Liver (tissue), 3 donors: Measurements from ENCODE around the gene CAMK2B.

Experiments used
- ATF3 ChIP-seq: IDR thresholded peaks from 2 replicates; pipeline ENCODE4 v1.6.1; 2016; ENCODE audit warnings: antibody characterized with exemption
- CTCF ChIP-seq: fragments of 150-350 bp; IDR thresholded peaks from 2 replicates; pipeline ENCODE4 v1.5.1; 2017; ENCODE audit warnings: improper control_type of control experiment, low read depth, low read length; ENCODE audit not compliant: missing input control
- EGR1 ChIP-seq, 2 donors: IDR thresholded peaks; 2 replicates each; pipeline ENCODE4 v1.6.1; 2016 to 2018; ENCODE audit warnings: antibody characterized with exemption in 2 of 2, low read depth in 2 of 2
- FOXA1 ChIP-seq: IDR thresholded peaks from 2 replicates; pipeline ENCODE4 v1.6.1; 2016; ENCODE audit warnings: antibody characterized with exemption
- GABPA ChIP-seq, 2 donors: IDR thresholded peaks in 1 of 2; conservative IDR thresholded peaks in 1 of 2; 2 replicates each; pipeline ENCODE4 v1.6.1; 2016; ENCODE audit warnings: antibody characterized with exemption in 2 of 2, mild to moderate bottlenecking in 1 of 2, moderate library complexity in 1 of 2
- JUND ChIP-seq, 2 donors: IDR thresholded peaks; 2 replicates each; pipeline ENCODE4 v1.6.1; 2016; ENCODE audit warnings: antibody characterized with exemption in 2 of 2
- MAX ChIP-seq: IDR thresholded peaks from 2 replicates; pipeline ENCODE4 v1.6.1; 2016; ENCODE audit warnings: antibody characterized with exemption
- RAD21 ChIP-seq, 2 donors: IDR thresholded peaks; 2 replicates each; pipeline ENCODE4 v1.6.1; 2016; ENCODE audit warnings: antibody characterized with exemption in 2 of 2, mild to moderate bottlenecking in 2 of 2
- REST ChIP-seq: IDR thresholded peaks from 2 replicates; pipeline ENCODE4 v1.6.1; 2016; ENCODE audit warnings: antibody characterized with exemption, mild to moderate bottlenecking
- SP1 ChIP-seq: IDR thresholded peaks from 2 replicates; pipeline ENCODE4 v1.6.1; 2018; ENCODE audit warnings: antibody characterized with exemption, mild to moderate bottlenecking
- TAF1 ChIP-seq: conservative IDR thresholded peaks from 2 replicates; pipeline ENCODE4 v1.6.1; 2016; ENCODE audit warnings: antibody characterized with exemption, mild to moderate bottlenecking
- YY1 ChIP-seq: IDR thresholded peaks from 2 replicates; pipeline ENCODE4 v1.6.1; 2016; ENCODE audit warnings: antibody characterized with exemption, mild to moderate bottlenecking
- ZBTB33 ChIP-seq: IDR thresholded peaks from 2 replicates; pipeline ENCODE4 v1.6.1; 2016; ENCODE audit warnings: antibody characterized with exemption
- donor health status: healthy.
- donor health status: healthy.

- TF ChIP-seq CTCF (no peak), GABPA (IDR thresholded peaks at IDR 0.05 in 1 of 2, conservative IDR thresholded peaks at IDR 0.05 in 1 of 2) (no peak), REST (no peak), RAD21 (IDR thresholded peaks at IDR 0.05) (no peak), TAF1 (no peak), YY1 (no peak), ZBTB33 (no peak), EGR1 (IDR thresholded peaks at IDR 0.05; ENCODE audit: low read depth in 2 of 2) (no peak), ATF3 (no peak), SP1 (no peak), FOXA1 (no peak), MAX (no peak), JUND (IDR thresholded peaks at IDR 0.05) (no peak)
These were observed 8.7 kb upstream of the CAMK2B start for GRCh38 chr7:44333911-44334733.
